GM20000 (cell line): Measurements from ENCODE around the gene UBE3A.

Source experiments
- DNase-seq: peaks from one replicate; pipeline ENCODE4 v3.0.0; 2012; ENCODE audit warnings: low spot score
- TF ChIP-seq, protein P1 (sequence below): IDR thresholded peaks from 2 replicates; pipeline ENCODE4 v1.5.1; 2012; ENCODE audit warnings: mild to moderate bottlenecking, control low read depth; ENCODE audit errors: extremely low read depth, missing control alignments

UBE3A gene

DNA sequence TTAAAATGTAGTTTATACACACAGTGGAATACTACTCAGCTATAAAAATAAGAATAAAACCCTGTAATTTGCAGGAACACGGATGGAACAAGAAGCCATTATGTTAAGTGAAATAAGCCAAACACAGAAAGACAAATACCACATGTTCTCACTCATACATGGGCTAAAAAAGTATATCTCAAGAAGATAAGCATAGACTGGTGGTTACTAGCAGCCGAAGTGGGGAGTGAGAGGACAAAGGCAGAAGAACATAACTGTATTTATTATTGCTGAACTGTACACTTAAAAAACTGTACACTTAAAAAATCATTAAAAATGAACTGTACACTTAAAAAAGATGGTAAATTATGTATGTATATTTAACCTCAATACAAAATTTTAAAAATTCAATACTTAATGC is 11.0 kb downstream of the UBE3A start:
- no peak for DNase-seq
- TF ChIP-seq, protein P1, sequence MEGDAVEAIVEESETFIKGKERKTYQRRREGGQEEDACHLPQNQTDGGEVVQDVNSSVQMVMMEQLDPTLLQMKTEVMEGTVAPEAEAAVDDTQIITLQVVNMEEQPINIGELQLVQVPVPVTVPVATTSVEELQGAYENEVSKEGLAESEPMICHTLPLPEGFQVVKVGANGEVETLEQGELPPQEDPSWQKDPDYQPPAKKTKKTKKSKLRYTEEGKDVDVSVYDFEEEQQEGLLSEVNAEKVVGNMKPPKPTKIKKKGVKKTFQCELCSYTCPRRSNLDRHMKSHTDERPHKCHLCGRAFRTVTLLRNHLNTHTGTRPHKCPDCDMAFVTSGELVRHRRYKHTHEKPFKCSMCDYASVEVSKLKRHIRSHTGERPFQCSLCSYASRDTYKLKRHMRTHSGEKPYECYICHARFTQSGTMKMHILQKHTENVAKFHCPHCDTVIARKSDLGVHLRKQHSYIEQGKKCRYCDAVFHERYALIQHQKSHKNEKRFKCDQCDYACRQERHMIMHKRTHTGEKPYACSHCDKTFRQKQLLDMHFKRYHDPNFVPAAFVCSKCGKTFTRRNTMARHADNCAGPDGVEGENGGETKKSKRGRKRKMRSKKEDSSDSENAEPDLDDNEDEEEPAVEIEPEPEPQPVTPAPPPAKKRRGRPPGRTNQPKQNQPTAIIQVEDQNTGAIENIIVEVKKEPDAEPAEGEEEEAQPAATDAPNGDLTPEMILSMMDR, result no peak

DNA sequence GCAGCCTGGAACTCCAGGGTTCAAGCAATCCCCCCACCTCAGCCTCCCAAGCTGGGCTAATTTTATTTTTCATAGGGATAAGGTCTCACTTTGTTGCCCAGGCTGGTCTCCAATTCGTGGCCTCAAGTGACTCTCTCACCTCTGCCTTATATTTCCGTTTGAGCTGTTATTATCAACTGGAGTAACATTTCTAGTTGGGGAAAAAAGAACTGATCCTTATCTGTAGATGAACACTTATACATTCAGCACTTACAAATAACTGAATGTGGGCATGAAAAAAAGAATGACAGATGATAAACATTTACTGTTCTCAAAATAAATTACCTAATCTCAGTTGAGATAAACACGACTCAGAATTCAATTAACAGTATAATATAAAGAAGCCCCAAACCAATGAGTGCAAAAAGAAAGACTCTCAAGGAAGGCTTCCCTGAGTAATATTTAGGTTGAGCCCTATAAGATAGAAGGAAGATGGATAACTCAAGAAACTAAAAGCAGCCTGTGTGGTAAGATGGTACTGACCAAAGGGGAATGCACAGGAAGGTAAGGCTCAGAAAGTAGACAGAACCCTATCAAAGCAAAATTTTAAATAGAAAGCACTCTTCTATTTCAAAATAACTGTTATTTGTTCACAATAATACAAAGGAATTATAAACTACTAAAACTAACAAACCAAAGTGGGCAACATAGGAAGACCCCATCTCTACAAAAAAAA is 11.8 kb downstream of the UBE3A start:
- no peak for DNase-seq
- TF ChIP-seq, protein P1, result no peak

DNA sequence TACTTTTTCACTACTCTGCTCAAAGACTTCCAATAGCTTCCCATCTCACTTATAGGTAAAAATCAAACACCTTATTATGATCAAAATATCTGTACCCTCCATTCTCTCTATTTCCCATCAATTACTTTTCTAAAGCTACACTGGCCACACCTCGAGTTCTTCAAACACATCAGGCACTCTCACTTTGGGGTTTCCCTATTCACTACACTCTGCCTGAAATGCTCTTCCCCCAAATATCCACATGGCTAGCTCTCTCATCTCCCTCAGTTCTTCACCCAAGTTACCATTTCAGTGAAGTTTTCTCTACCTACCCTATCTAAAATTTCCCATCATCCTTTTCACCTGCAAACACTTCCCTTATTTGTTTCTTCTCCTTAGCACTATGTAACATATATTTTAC is 14.8 kb downstream of the UBE3A start:
- TF ChIP-seq, protein P1, result no peak
- DNase-seq, result no peak

DNA sequence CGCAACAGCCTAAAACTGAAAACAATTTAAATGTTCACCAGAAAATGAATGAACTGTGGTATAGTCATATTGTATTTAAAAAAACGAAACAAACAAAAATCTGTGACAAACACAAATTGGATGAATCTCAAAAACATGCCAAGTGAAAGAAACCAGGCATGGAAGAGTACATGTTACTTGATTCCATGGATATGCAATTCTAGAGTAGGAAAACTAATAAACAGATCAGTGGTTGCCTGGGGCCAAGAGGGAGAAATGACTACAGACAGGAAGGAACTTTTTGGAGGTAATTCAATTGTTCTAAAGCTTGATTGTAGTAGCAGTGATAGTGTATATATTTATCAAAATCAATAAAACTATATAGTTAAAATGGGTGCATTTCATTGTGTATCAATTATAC is 16.8 kb downstream of the UBE3A start:
- TF ChIP-seq, protein P1, result no peak

DNA sequence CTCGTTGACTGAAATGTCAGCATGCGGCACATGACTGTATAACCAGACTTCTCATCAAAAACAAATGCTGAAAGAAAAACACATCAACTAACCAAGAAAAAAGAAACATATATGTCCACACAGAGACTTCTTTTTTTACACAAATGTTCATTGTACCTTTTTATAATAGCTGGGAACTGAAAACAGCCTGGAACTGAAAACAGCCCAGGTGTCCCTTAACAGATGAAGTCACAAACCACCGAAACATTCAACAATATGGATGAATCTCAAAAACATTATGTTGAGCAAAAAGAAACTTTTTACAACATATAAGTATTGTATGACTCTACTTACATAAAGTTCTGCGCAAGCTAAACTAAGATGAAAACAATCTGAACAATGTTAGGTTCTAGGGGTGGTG is 20.6 kb downstream of the UBE3A start:
- no peak for DNase-seq
- TF ChIP-seq, protein P1, result no peak

More for the DNA sequence above, 16.8 kb downstream of the UBE3A start:
- no peak for DNase-seq

DNA sequence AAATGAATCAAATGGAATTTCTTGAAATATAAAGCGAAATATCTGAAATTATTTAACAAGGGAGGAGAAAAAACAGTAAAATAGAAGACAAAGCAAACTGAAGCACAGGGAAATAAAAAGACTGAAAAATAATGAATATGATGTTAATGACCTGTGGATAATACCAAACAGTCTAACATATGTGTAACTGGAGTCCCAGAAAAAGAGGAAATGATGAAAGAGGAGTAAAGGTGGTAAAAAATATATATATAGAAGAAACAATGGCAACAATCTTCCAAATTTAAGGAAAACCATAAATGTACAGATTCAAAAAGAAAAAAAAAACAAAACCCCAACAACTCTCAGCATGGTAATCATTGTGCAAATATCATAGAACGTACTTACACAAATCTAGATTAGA is 21.2 kb downstream of the UBE3A start:
- TF ChIP-seq, protein P1, result no peak
- DNase-seq, result no peak

DNA sequence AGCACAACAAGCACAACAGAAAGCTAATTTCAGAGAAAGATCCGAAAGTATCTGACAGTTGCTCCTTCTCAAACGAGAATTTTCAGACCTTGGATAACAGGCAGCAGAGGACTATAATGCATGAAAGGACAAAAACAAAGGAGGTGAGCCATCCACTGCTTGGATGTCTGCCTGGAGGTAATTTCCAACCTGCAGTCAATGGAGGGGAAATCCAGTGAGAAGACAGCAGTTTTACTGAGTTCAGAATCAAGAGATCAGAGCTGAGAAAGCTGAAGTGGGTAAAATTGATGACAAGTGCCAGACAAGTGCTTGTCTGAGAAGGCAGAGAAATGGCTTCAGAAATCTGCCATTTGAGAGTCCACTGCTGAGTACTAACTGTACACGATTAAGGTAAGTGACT is 22.1 kb downstream of the UBE3A start:
- DNase-seq, result no peak
- TF ChIP-seq, protein P1, result no peak
